Measurements from ENCODE around the gene IMPACT.
A peak's percentile ranks its signal among the peaks of the same experiment; 100 is the strongest.

IMPACT gene

GRCh38 chr18:24499814-24500213 is 73.3 kb downstream of the IMPACT start:
- TF ChIP-seq CTCF (IDR thresholded peaks at IDR 0.05; ENCODE audit: insufficient read depth, low read depth, low read length, missing control alignments) = no peak
- no peak overlapping the region for H3K4me3 ChIP-seq (ENCODE audit: low read length)

GRCh38 chr18:24500217-24500616 is 73.7 kb downstream of the IMPACT start:
- no peak for TF ChIP-seq CTCF (IDR thresholded peaks at IDR 0.05; ENCODE audit: insufficient read depth, low read depth, low read length, missing control alignments)
- no peak for DNase-seq (ENCODE audit: low read depth)
- no peak overlapping the region for H3K4me3 ChIP-seq (ENCODE audit: low read length)

More at GRCh38 chr18:24499814-24500213, 73.3 kb downstream of the IMPACT start:
- no peak for DNase-seq (ENCODE audit: low read depth)

GRCh38 chr18:24500766-24501165 is 74.3 kb downstream of the IMPACT start:
- DNase-seq (ENCODE audit: low read depth) = no peak
- H3K4me3 ChIP-seq (ENCODE audit: low read length) = no peak overlapping the region
- no peak for TF ChIP-seq CTCF (IDR thresholded peaks at IDR 0.05; ENCODE audit: insufficient read depth, low read depth, low read length, missing control alignments)

GRCh38 chr18:24502667-24503523 is 76.4 kb downstream of the IMPACT start:
- no peak for TF ChIP-seq CTCF (IDR thresholded peaks at IDR 0.05; ENCODE audit: insufficient read depth, low read depth, low read length, missing control alignments)
- no peak overlapping the region for H3K4me3 ChIP-seq (ENCODE audit: low read length)
- DNase-seq (ENCODE audit: low read depth) = peak; percentile 54

Data from epithelial cell of esophagus (primary cell).